Activated CD4-positive, alpha-beta T cell treated with anti-CD3 and anti-CD28 coated beads for 36 hours (primary cell): ENCODE data around the gene RPL35. TPM values are rescaled to one million over a fixed set of nuclear protein-coding genes. Genes with fewer than 3 reads are reported as not detected.

Source experiments
- ATAC-seq: fragments of 200-7000 bp; cut with Tn5 transposase; one replicate; pipeline ENCODE4 v1.10.0; 2021; ENCODE audit warnings: mild to moderate bottlenecking, moderate library complexity
- CTCF ChIA-PET: fragments of 350-600 bp; sonication (Branson Sonifier 250); formaldehyde crosslinking; loops from one replicate; lab custom pipeline; 2021; ENCODE audit warnings: antibody characterized with exemption; lab: Charles Lee
- POLR2A ChIA-PET: fragments of 350-600 bp; sonication (Branson Sonifier 250); formaldehyde crosslinking; loops from one replicate; lab custom pipeline; 2021; ENCODE audit warnings: antibody characterized with exemption, inconsistent platforms; lab: Charles Lee
- DNase-seq: peaks from one replicate; pipeline ENCODE4 v3.0.0-alpha.2; 2020
- H3K27ac Mint-ChIP-seq: one replicate; pipeline ENCODE4 v1.8.0; 2021; ENCODE audit warnings: mixed read lengths
- H3K27me3 Mint-ChIP-seq: one replicate; pipeline ENCODE4 v1.8.0; 2021; ENCODE audit warnings: mixed read lengths
- H3K36me3 Mint-ChIP-seq: one replicate; pipeline ENCODE4 v1.8.0; 2021; ENCODE audit warnings: low read depth, mixed read lengths
- H3K4me1 Mint-ChIP-seq: one replicate; pipeline ENCODE4 v1.8.0; 2021; ENCODE audit warnings: mixed read lengths
- H3K4me3 Mint-ChIP-seq: one replicate; pipeline ENCODE4 v1.8.0; 2021; ENCODE audit warnings: mild to moderate bottlenecking, moderate library complexity, mixed read lengths
- H3K9me3 Mint-ChIP-seq: one replicate; pipeline ENCODE4 v1.8.0; 2021; ENCODE audit warnings: low read depth, mixed read lengths
- intact Hi-C, 2 experiments: fragments of 100-400 bp; cut with DNase I in 1 of 2; cut with micrococcal nuclease in 1 of 2; formaldehyde crosslinking; loops; one replicate each; pipeline versions ENCODE4 v1.14.2 to v1.15.1; 2022 to 2024; cut with DNase I, micrococcal nuclease
- total RNA-seq, 2 experiments: library from RNA; stranded (reverse); gene quantifications; one replicate each; pipeline ENCODE4 v1.2.3, GENCODE V29; 2021

Gene RPL35
- total RNA-seq, 2 experiments from 2014 or later = 2,227 to 2,561 TPM

DNA sequence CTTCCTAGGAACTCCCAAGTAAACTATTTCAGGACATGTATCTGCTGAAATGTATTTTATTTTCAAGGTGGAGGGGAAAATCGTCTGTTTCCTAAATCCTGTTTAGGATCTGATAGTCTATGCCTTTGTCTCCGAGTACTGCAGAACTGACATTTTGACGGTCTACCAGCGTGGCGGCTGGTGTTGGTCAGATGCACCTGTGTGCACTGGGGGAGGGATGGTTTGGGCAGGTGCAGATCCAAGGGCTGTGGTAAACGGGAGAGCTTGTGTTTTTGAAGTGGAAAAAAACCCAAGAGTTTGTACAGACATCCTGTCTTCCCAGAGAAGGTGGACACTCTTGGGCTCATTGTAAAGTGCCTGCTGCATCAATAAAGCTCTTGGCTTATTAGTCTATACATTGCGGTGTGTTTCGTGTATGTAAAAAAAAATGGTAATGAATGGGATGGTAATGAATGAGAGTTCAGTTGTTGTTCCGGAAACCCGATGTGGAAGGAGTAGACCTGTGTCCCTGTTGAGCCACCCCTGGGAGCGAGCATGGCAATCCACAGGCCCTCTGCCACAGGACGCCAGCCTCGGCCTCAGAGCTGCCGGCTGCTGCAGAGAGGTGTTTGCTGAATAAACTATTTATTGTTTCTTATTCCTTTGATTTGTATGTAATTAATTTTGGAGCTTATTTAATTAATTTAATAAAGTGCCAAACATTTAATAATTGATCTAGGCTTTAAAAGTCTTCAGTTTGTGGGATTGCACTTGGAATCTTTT is 15.4 kb upstream of the RPL35 start:
- Mint-ChIP-seq H3K4me3 (no peak overlapping the region), H3K4me1 (peaks cover 23% of the 10 kb centered on the region)
- POLR2A ChIA-PET = interaction anchor here (0.7 to 1.8 kb wide), 3 partner anchors 7 to 217 kb away, joined by 3 to 7 read pairs (median 3); partner anchors contain the start of gene WDR38

DNA sequence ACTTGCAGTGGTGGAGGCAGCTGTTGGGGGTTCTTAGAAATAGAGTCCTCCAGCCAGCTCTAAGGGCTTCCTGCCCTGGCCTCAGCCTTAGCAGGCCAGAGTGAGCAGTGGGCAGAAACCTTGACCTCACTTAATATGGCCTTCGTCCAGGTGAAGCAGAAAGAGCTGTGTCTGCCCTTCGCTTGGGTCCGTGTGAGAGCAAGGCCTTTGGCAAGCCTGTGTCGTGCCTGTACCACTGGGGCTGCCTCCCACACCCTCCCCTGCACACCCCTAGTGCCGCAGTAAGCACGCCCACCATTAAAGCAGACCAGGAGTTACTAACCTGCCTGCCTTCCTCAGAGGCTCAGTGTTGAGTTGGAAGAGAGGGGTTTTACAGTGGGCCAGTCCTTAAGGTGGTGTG is 13.7 kb upstream of the RPL35 start:
- ChIA-PET POLR2A (no interaction called here), CTCF (no interaction called here)
- DNase-seq = no peak
- peaks cover 40% of the 10 kb centered on the region for H3K4me1 Mint-ChIP-seq
- H3K27ac Mint-ChIP-seq = peak overlapping the region; percentile 37
- no peaks in the 10 kb centered on the region for H3K27me3 Mint-ChIP-seq
- H3K4me3 Mint-ChIP-seq = no peak overlapping the region
- intact Hi-C loops = no loop called here
- H3K36me3 Mint-ChIP-seq = peaks cover 74% of the 10 kb centered on the region
- ATAC-seq = no peak
- H3K9me3 Mint-ChIP-seq = no peaks in the 10 kb centered on the region

More for the DNA sequence above, 15.4 kb upstream of the RPL35 start:
- H3K27me3 Mint-ChIP-seq = no peaks in the 10 kb centered on the region
- CTCF ChIA-PET = interaction anchor here (0.6 to 1.6 kb wide), 3 partner anchors 23 to 937 kb away, joined by 3 read pairs; no protein-coding TSS in a partner anchor
- no peak for DNase-seq
- intact Hi-C loops = no loop called here
- H3K27ac Mint-ChIP-seq = no peak overlapping the region
- H3K36me3 Mint-ChIP-seq = peaks cover 66% of the 10 kb centered on the region
- ATAC-seq = no peak
- H3K9me3 Mint-ChIP-seq = no peaks in the 10 kb centered on the region

DNA sequence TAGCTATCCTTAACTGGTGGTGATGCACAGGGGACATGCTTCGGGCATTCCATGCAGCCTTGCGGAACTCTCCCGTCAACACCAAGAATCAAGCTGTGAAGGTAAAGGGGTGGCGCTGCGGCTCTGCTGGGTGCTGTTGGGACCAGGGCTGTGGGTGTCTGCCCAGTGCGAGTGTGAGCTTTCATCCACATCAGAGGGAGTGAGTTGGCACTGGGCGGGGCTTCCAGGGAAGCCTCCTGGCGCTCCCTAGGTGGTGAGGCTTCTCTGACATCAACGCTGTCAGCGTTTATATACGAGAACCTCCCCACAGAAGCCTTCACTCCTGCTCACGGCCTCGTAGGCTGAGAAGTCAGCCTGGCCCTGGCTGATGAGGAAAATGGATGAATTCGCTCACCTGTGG is 11.9 kb upstream of the RPL35 start:
- ATAC-seq (no peak), DNase-seq (peak; percentile 52)
- no peaks in the 10 kb centered on the region for H3K27me3 Mint-ChIP-seq
- ChIA-PET CTCF (interaction anchor here (4.2 kb wide), 1 partner anchor 20 kb away, joined by 21 read pairs; the partner anchor contains the start of gene WDR38), POLR2A (interaction anchor here (1.1 to 2.4 kb wide), 3 partner anchors 11 to 367 kb away, joined by 3 to 14 read pairs (median 4); partner anchors contain the start of genes ARPC5L, HSPA5 and RPL35)
- no peaks in the 10 kb centered on the region for H3K9me3 Mint-ChIP-seq
- peak overlapping the region; percentile 56 for H3K4me3 Mint-ChIP-seq
- peaks cover 42% of the 10 kb centered on the region for H3K4me1 Mint-ChIP-seq
- intact Hi-C loops = loop anchor here in 1 of 2 experiments (5.0 kb wide), 2 partner anchors 269 to 456 kb away; partner anchors contain the start of genes PSMB7 and SCAI
- peak overlapping the region; percentile 98 for H3K27ac Mint-ChIP-seq
- peaks cover 74% of the 10 kb centered on the region for H3K36me3 Mint-ChIP-seq

- ChIA-PET POLR2A (interaction anchor here (3.1 kb wide), 1 partner anchor 10 kb away, joined by 33 read pairs; the partner anchor contains the start of genes ARPC5L and RPL35), CTCF (interaction anchor here (1.1 to 4.2 kb wide), 3 partner anchors 9 to 100 kb away, joined by 4 to 21 read pairs (median 6); partner anchors contain the start of genes ARPC5L, NR6A1, RPL35 and WDR38)
- ATAC-seq (no peak), DNase-seq (no peak)
- no peaks in the 10 kb centered on the region for H3K9me3 Mint-ChIP-seq
- peak overlapping the region; percentile 98 for H3K4me3 Mint-ChIP-seq
- intact Hi-C loops = loop anchor here (2.0 to 5.0 kb wide), 6 partner anchors 24 to 454 kb away; partner anchors contain the start of genes GOLGA1 (in 1 of the 2), HSPA5 (in 1 of the 2), PSMB7 (in 1 of the 2) and SCAI (in 1 of the 2)
- H3K36me3 Mint-ChIP-seq = peaks cover 68% of the 10 kb centered on the region
- peak overlapping the region; percentile 98 for H3K27ac Mint-ChIP-seq
- H3K4me1 Mint-ChIP-seq = peaks cover 49% of the 10 kb centered on the region
- H3K27me3 Mint-ChIP-seq = no peaks in the 10 kb centered on the region
These were observed 9.4 kb upstream of the RPL35 start for GRCh38 chr9:124871156-124871561.

DNA sequence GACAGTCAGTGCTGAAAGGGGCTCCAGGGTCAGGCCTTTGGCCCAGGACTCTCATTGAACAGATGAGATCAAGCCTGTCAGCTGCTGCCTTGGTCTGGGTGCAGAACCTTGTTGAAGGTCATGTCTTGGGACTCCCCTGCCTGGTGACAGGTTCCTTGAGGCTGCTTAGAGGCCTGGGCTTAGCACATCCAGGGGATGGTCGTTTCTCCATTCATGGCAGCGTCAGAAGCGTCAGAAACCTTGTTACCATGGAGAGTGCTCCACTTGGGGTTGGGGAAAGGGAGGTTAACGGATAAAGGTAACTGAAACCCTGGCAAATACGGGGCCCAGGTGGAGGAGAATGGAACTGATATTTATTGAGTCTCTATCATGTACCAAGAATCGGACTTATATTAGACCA is 9.0 kb upstream of the RPL35 start:
- DNase-seq (peak; percentile 45), ATAC-seq (peak; percentile 3)
- H3K9me3 Mint-ChIP-seq = no peaks in the 10 kb centered on the region
- H3K36me3 Mint-ChIP-seq = peaks cover 66% of the 10 kb centered on the region
- intact Hi-C loops = loop anchor here (1.0 to 5.0 kb wide), 13 partner anchors 8 to 453 kb away; partner anchors contain the start of genes ARPC5L (in 2 of the 2), GOLGA1 (in 2 of the 2), HSPA5 (in 2 of the 2) and SCAI (in 2 of the 2)
- H3K27me3 Mint-ChIP-seq = no peaks in the 10 kb centered on the region
- peak overlapping the region; percentile 98 for H3K4me3 Mint-ChIP-seq
- ChIA-PET POLR2A (interaction anchor here (0.9 to 3.1 kb wide), 6 partner anchors 9 to 371 kb away, joined by 4 to 33 read pairs (median 6); partner anchors contain the start of genes ARPC5L, GOLGA1, HSPA5 and NR6A1), CTCF (interaction anchor here (0.6 to 4.2 kb wide), 6 partner anchors 9 to 255 kb away, joined by 3 to 21 read pairs (median 5); partner anchors contain the start of genes ARPC5L, NR6A1, RPL35 and WDR38)
- peak overlapping the region; percentile 98 for H3K27ac Mint-ChIP-seq
- peaks cover 49% of the 10 kb centered on the region for H3K4me1 Mint-ChIP-seq

- POLR2A ChIA-PET = interaction anchor here (0.6 to 3.1 kb wide), 12 partner anchors 8 to 653 kb away, joined by 3 to 33 read pairs (median 4); partner anchors contain the start of genes ARPC5L, GOLGA1, HSPA5 and NR6A1
- H3K27me3 Mint-ChIP-seq = no peaks in the 10 kb centered on the region
- intact Hi-C loops = loop anchor here (1.0 to 10.0 kb wide), 18 partner anchors 8 to 1855 kb away; partner anchors contain the start of genes ARPC5L (in 2 of the 2), GOLGA1 (in 2 of the 2), HSPA5 (in 2 of the 2) and PSMB7 (in 2 of the 2)
- DNase-seq (peak; percentile 96), ATAC-seq (peak; percentile 75)
- H3K9me3 Mint-ChIP-seq = no peaks in the 10 kb centered on the region
- CTCF ChIA-PET = interaction anchor here (0.6 to 4.2 kb wide), 4 partner anchors 8 to 254 kb away, joined by 3 to 21 read pairs (median 4); partner anchors contain the start of genes ARPC5L, NR6A1, RPL35 and WDR38
- H3K4me3 Mint-ChIP-seq = peak overlapping the region; percentile 98
- peak overlapping the region; percentile 98 for H3K27ac Mint-ChIP-seq
- H3K4me1 Mint-ChIP-seq = peaks cover 49% of the 10 kb centered on the region
- H3K36me3 Mint-ChIP-seq = peaks cover 59% of the 10 kb centered on the region
These were observed 8.3 kb upstream of the RPL35 start for GRCh38 chr9:124869986-124870560.

DNA sequence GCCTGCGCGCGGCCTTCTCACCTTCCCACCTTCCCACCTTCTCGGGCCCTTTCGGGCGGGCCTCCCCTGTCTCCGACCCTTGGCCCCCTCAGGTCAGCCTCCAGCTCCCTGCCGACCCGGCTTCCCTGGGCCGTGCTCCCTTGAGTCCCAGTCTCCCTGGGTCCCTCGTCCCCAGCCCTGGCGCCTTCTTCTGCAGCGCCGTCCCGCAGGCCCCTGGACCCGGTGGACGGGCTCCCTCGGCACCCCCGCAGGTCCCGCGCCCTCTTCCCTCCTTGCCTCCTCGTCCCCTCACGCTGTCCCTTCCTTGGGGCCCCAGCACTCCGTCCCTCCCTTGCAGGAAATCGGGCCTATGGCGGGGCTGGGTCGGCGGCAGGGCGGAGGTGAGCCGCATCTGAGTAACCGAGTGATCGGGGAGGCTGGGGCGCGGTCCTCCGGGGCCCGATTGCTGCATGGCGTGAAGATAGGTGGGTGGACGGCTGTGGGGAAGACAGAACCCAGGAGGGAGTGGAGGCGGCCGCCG is 7.8 kb upstream of the RPL35 start:
- Mint-ChIP-seq H3K9me3 (no peaks in the 10 kb centered on the region), H3K36me3 (peaks cover 54% of the 10 kb centered on the region), H3K27me3 (no peaks in the 10 kb centered on the region), H3K27ac (peak overlapping the region; percentile 98), H3K4me1 (peaks cover 44% of the 10 kb centered on the region), H3K4me3 (peak overlapping the region; percentile 98)
- CTCF ChIA-PET = interaction anchor here (1.8 to 4.2 kb wide), 2 partner anchors 16 kb away, joined by 5 to 21 read pairs; partner anchors contain the start of gene WDR38
- intact Hi-C loops = loop anchor here in 1 of 2 experiments (1.0 to 10.0 kb wide), 5 partner anchors 392 to 1855 kb away; partner anchors contain the start of genes GAPVD1, MAPKAP1, PBX3 and PSMB7
- POLR2A ChIA-PET = interaction anchor here (0.6 to 3.1 kb wide), 12 partner anchors 8 to 653 kb away, joined by 3 to 33 read pairs (median 4); partner anchors contain the start of genes ARPC5L, GOLGA1, NR6A1 and RPL35
- DNase-seq (peak; percentile 70), ATAC-seq (peak; percentile 10)

- peaks cover 50% of the 10 kb centered on the region for H3K36me3 Mint-ChIP-seq
- H3K9me3 Mint-ChIP-seq = no peaks in the 10 kb centered on the region
- peaks cover 42% of the 10 kb centered on the region for H3K4me1 Mint-ChIP-seq
- ChIA-PET POLR2A (interaction anchor here (0.6 to 3.1 kb wide), 5 partner anchors 8 to 133 kb away, joined by 3 to 33 read pairs (median 7); partner anchors contain the start of genes ARPC5L and RPL35), CTCF (interaction anchor here (0.6 to 1.8 kb wide), 3 partner anchors 15 to 277 kb away, joined by 3 to 5 read pairs (median 3); partner anchors contain the start of gene WDR38)
- peak; percentile 96 for DNase-seq
- H3K4me3 Mint-ChIP-seq = peak overlapping the region; percentile 98
- intact Hi-C loops = loop anchor here in 1 of 2 experiments (1.0 to 10.0 kb wide), 5 partner anchors 393 to 1856 kb away; partner anchors contain the start of genes GAPVD1, MAPKAP1, PBX3 and PSMB7
- peak; percentile 59 for ATAC-seq
- peak overlapping the region; percentile 98 for H3K27ac Mint-ChIP-seq
- H3K27me3 Mint-ChIP-seq = no peaks in the 10 kb centered on the region
These were observed 7.0 kb upstream of the RPL35 start for GRCh38 chr9:124868511-124869465.

- H3K4me1 Mint-ChIP-seq = peaks cover 40% of the 10 kb centered on the region
- H3K27ac Mint-ChIP-seq = peak overlapping the region; percentile 13
- intact Hi-C loops = loop anchor here in 1 of 2 experiments (5.0 to 10.0 kb wide), 3 partner anchors 841 to 1944 kb away; partner anchors contain the start of genes MAPKAP1 and ZBTB43
- no peaks in the 10 kb centered on the region for H3K9me3 Mint-ChIP-seq
- DNase-seq = no peak
- ChIA-PET POLR2A (no interaction called here), CTCF (interaction anchor here (1.3 to 2.6 kb wide), 3 partner anchors 11 to 90 kb away, joined by 4 to 19 read pairs (median 4); partner anchors contain the start of genes OLFML2A and WDR38)
- H3K4me3 Mint-ChIP-seq = peak overlapping the region; percentile 37
- no peak for ATAC-seq
- H3K36me3 Mint-ChIP-seq = peaks cover 41% of the 10 kb centered on the region
- no peaks in the 10 kb centered on the region for H3K27me3 Mint-ChIP-seq
These were observed 1.7 kb upstream of the RPL35 start for GRCh38 chr9:124863371-124863871.
